C4-2B (cell line): ENCODE measurements around the gene ZNHIT1.

ENCODE experiments used
- ZFX ChIP-seq: fragments of 450-650 bp; IDR thresholded peaks from 2 replicates; pipeline ENCODE4 v1.6.1; 2017
- TF ChIP-seq, protein P1 (sequence below): fragments of 450-650 bp; conservative IDR thresholded peaks from 2 replicates; pipeline ENCODE4 v1.5.1; 2017; ENCODE audit warnings: mild to moderate bottlenecking

- TF ChIP-seq, protein P1, sequence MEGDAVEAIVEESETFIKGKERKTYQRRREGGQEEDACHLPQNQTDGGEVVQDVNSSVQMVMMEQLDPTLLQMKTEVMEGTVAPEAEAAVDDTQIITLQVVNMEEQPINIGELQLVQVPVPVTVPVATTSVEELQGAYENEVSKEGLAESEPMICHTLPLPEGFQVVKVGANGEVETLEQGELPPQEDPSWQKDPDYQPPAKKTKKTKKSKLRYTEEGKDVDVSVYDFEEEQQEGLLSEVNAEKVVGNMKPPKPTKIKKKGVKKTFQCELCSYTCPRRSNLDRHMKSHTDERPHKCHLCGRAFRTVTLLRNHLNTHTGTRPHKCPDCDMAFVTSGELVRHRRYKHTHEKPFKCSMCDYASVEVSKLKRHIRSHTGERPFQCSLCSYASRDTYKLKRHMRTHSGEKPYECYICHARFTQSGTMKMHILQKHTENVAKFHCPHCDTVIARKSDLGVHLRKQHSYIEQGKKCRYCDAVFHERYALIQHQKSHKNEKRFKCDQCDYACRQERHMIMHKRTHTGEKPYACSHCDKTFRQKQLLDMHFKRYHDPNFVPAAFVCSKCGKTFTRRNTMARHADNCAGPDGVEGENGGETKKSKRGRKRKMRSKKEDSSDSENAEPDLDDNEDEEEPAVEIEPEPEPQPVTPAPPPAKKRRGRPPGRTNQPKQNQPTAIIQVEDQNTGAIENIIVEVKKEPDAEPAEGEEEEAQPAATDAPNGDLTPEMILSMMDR = no peak
- no peak for TF ChIP-seq ZFX
Observed at GRCh38 chr7:101179713-101180112, 38.3 kb upstream of the ZNHIT1 start.
